Keratinocyte (primary cell): ENCODE data around the gene GALNT14. TPM values are rescaled to one million over a fixed set of nuclear protein-coding genes. Genes with fewer than 3 reads are reported as not detected.

Source experiments
- DNase-seq: peaks from one replicate; pipeline ENCODE4 v3.0.0-alpha.2; 2011; ENCODE audit warnings: low read depth, missing footprints, low spot score
- FAIRE-seq: peaks from 2 replicates; lab custom pipeline; 2011; peaks lifted over from hg19 to GRCh38; lab: Jason Lieb, UNC
- H2AFZ ChIP-seq: 2 replicates; pipeline ENCODE4 v1.6.0; 2012; ENCODE audit warnings: low read length, control low read depth, inconsistent platforms; ENCODE audit not compliant: control insufficient read depth
- H3K27ac ChIP-seq: 2 replicates; pipeline ENCODE4 v1.5.1; 2011; ENCODE audit warnings: low read length; ENCODE audit not compliant: control insufficient read depth, insufficient read depth
- H3K27me3 ChIP-seq: 3 replicates; pipeline ENCODE4 v1.6.0; 2011; ENCODE audit warnings: low read length; ENCODE audit not compliant: control insufficient read depth, insufficient read depth; ENCODE audit errors: extremely low read depth
- H3K36me3 ChIP-seq, 2 experiments: 2 replicates in 1 of 2; 3 replicates in 1 of 2; pipeline ENCODE4 v1.5.1; 2011; ENCODE audit warnings: low read length in 2 of 2, mild to moderate bottlenecking in 1 of 2; ENCODE audit not compliant: control insufficient read depth in 2 of 2, insufficient read depth in 2 of 2; ENCODE audit errors: extremely low read depth in 1 of 2
- H3K4me1 ChIP-seq: 3 replicates; pipeline ENCODE4 v1.5.1; 2011; ENCODE audit warnings: low read length; ENCODE audit not compliant: control insufficient read depth, insufficient read depth; ENCODE audit errors: extremely low read depth
- H3K4me2 ChIP-seq: 3 replicates; pipeline ENCODE4 v1.6.0; 2011; ENCODE audit warnings: low read depth, low read length; ENCODE audit not compliant: control insufficient read depth, insufficient read depth; ENCODE audit errors: extremely low read depth
- H3K4me3 ChIP-seq, 3 experiments: fragments of 200-600 bp in 1 of 3; sonication (generic) in 1 of 3; 2 replicates in 2 of 3; 3 replicates in 1 of 3; pipeline ENCODE4 v1.5.1; 2011 to 2016; ENCODE audit warnings: low read length in 3 of 3, mild to moderate bottlenecking in 3 of 3, control low read depth in 2 of 3, inconsistent platforms in 1 of 3, low read depth in 1 of 3, mixed read lengths in 1 of 3, mixed run types in 1 of 3, moderate library complexity in 1 of 3; ENCODE audit not compliant: control insufficient read depth in 2 of 3, insufficient read depth in 2 of 3; ENCODE audit errors: extremely low read depth in 1 of 3
- H3K79me2 ChIP-seq: 2 replicates; pipeline ENCODE4 v1.6.0; 2012; ENCODE audit warnings: low read length; ENCODE audit not compliant: control insufficient read depth, insufficient read depth
- H3K9ac ChIP-seq: 3 replicates; pipeline ENCODE4 v1.6.0; 2011; ENCODE audit warnings: low read length; ENCODE audit not compliant: control insufficient read depth, insufficient read depth; ENCODE audit errors: extremely low read depth
- H3K9me1 ChIP-seq: 3 replicates; pipeline ENCODE4 v1.6.0; 2011; ENCODE audit warnings: low read length; ENCODE audit not compliant: control insufficient read depth, insufficient read depth; ENCODE audit errors: extremely low read depth
- H3K9me3 ChIP-seq: 2 replicates; pipeline ENCODE4 v1.5.1; 2012; ENCODE audit warnings: low read depth, low read length; ENCODE audit not compliant: control insufficient read depth
- H4K20me1 ChIP-seq: 3 replicates; pipeline ENCODE4 v1.6.0; 2011; ENCODE audit warnings: low read length; ENCODE audit not compliant: control insufficient read depth, insufficient read depth; ENCODE audit errors: extremely low read depth
- EZH2 ChIP-seq: IDR thresholded peaks from one replicate; pipeline ENCODE4 v1.6.1; 2012; ENCODE audit warnings: inconsistent platforms, mild to moderate bottlenecking, low read length, moderate library complexity
- dilution Hi-C: fragments of 300-500 bp; cut with MboI; formaldehyde crosslinking; loops from one replicate; pipeline ENCODE4 v1.7.0; 2020; ENCODE audit warnings: low sequenced_read_pairs; ENCODE audit not compliant: extremely low pct_ligation_motif_present
- polyA plus RNA-seq, 5 experiments: library from polyadenylated mRNA; depleted of rRNA in 3 of 5; stranded (reverse) in 3 of 5; stranded (forward) in 1 of 5; unstranded in 1 of 5; fragments of >200 nt; gene quantifications; 1 replicate in 1 of 5; 2 replicates in 3 of 5; 3 replicates in 1 of 5; pipeline versions ENCODE4 v1.2.1 to v1.2.3, GENCODE V29; 2011 to 2012; ENCODE audit warnings: missing spikeins in 2 of 5, low read depth in 1 of 5, low replicate concordance in 1 of 5
- TF ChIP-seq, protein P1 (sequence below), 3 experiments: IDR thresholded peaks in 1 of 3; conservative IDR thresholded peaks in 1 of 3; optimal IDR thresholded peaks in 1 of 3; 2 replicates in 2 of 3; 3 replicates in 1 of 3; pipeline versions ENCODE3 to v1.5.1; 2011; ENCODE audit warnings: low read length in 3 of 3, mild to moderate bottlenecking in 3 of 3, moderate library complexity in 2 of 3, control low read depth in 1 of 3, inconsistent platforms in 1 of 3; ENCODE audit not compliant: insufficient read depth in 2 of 3; ENCODE audit errors: extremely low read depth in 1 of 3

GALNT14 gene
- polyA plus RNA-seq, 1 donor (not counting 4 experiments of a cell fraction or from before 2014, with no cell fraction given), result 27.4 TPM

DNA sequence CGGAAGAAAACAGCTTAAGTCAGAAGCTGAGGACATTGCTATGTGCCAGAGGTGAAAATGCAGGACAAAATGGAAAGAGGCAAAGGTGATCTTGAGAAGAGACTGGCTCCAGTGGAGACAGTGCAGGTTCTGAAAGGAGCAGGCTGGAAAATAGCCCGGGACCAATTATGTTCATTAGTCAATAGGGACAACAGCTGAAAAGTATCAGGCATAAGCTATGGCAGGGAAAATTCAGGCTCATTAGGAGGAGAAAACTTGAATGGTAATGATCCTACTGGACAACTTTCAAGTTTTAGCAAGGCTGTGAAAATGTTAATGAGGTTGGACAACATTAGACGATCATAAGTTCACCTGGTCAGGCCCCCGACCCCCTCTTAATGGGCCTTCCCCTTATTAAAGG, 60.2 kb downstream of the GALNT14 start:
- no peak overlapping the region for H3K4me3 ChIP-seq
- no peak overlapping the region for H3K27ac ChIP-seq
- dilution Hi-C loops, result no loop called here
- H3K4me1 ChIP-seq, result peaks cover 9% of the 10 kb centered on the region
- TF ChIP-seq EZH2, result no peak
- TF ChIP-seq, protein P1, sequence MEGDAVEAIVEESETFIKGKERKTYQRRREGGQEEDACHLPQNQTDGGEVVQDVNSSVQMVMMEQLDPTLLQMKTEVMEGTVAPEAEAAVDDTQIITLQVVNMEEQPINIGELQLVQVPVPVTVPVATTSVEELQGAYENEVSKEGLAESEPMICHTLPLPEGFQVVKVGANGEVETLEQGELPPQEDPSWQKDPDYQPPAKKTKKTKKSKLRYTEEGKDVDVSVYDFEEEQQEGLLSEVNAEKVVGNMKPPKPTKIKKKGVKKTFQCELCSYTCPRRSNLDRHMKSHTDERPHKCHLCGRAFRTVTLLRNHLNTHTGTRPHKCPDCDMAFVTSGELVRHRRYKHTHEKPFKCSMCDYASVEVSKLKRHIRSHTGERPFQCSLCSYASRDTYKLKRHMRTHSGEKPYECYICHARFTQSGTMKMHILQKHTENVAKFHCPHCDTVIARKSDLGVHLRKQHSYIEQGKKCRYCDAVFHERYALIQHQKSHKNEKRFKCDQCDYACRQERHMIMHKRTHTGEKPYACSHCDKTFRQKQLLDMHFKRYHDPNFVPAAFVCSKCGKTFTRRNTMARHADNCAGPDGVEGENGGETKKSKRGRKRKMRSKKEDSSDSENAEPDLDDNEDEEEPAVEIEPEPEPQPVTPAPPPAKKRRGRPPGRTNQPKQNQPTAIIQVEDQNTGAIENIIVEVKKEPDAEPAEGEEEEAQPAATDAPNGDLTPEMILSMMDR (optimal IDR thresholded peaks at IDR 0.05 in 1 of 3, IDR thresholded peaks at IDR 0.05 in 1 of 3, conservative IDR thresholded peaks at IDR 0.05 in 1 of 3; ENCODE audit: extremely low read depth in 1 of 3, insufficient read depth in 2 of 3, low read length in 3 of 3), result no peak
- H3K79me2 ChIP-seq, result peaks cover 3% of the 10 kb centered on the region
- FAIRE-seq (no peak), DNase-seq (no peak)
- no peak overlapping the region for H2AFZ ChIP-seq
- no peaks in the 10 kb centered on the region for H4K20me1 ChIP-seq
- H3K9ac ChIP-seq, result no peak overlapping the region
- no peaks in the 10 kb centered on the region for H3K36me3 ChIP-seq
- no peaks in the 10 kb centered on the region for H3K9me3 ChIP-seq
- no peaks in the 10 kb centered on the region for H3K27me3 ChIP-seq
- H3K4me2 ChIP-seq, result no peak overlapping the region
- H3K9me1 ChIP-seq, result no peaks in the 10 kb centered on the region

DNA sequence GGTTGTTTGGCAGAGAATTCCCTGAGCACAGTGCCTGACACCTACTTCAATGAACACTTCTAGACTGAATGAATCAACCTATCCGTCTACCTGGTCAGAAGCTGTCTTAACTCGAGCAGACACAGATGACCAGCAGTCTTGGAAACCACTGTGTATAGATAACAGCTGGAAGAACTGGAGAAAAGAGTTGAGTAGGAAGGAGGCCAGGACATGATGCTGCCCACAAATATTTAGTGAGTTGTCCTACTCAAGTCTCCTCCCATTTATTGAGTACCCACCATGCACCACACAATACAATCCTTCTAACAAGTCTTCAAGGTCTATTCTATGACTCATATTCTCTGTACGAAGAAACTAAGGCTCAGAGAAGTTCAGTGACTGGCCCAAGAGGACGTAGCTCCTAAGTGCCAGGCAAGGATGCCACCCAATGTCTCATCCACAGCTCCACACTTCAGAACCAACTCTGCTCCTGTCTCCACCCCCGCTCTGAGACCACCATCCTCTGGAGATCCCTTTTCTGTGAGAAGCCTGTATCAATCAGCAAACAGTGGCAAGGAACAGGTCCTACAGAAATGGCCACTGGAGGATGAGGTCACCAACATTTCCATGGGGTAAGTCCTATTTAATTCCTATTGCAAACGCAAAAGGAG, 62.2 kb downstream of the GALNT14 start:
- Histone ChIP-seq H3K27me3 (no peaks in the 10 kb centered on the region), H3K9me1 (no peaks in the 10 kb centered on the region), H3K9me3 (no peaks in the 10 kb centered on the region), H3K4me1 (peaks cover 7% of the 10 kb centered on the region), H3K27ac (peak overlapping the region; percentile 34), H3K4me3 (no peak overlapping the region), H2AFZ (no peak overlapping the region), H3K79me2 (peaks cover 5% of the 10 kb centered on the region), H3K4me2 (no peak overlapping the region), H3K9ac (no peak overlapping the region), H4K20me1 (no peaks in the 10 kb centered on the region), H3K36me3 (no peaks in the 10 kb centered on the region)
- peak; percentile 84 for DNase-seq
- TF ChIP-seq, protein P1 (optimal IDR thresholded peaks at IDR 0.05 in 1 of 3, IDR thresholded peaks at IDR 0.05 in 1 of 3, conservative IDR thresholded peaks at IDR 0.05 in 1 of 3; ENCODE audit: extremely low read depth in 1 of 3, insufficient read depth in 2 of 3, low read length in 3 of 3), result peak in 1 of 3 experiments; percentile 4
- TF ChIP-seq EZH2, result no peak
- dilution Hi-C loops, result no loop called here
- peak; percentile 92 for FAIRE-seq
